Ovary (tissue), 9 donors: ENCODE data around the gene CRHR2. TPM values are rescaled to one million over a fixed set of nuclear protein-coding genes. Genes with fewer than 3 reads are reported as not detected.

Source experiments
- DNase-seq, 5 donors: peaks; one replicate each; pipeline ENCODE4 v3.0.0-alpha.2; 2019 to 2020
- H3K27ac ChIP-seq, 2 donors: fragments of 200-600 bp; one replicate each; pipeline versions ENCODE4 v1.5.1 to v1.8.0; 2019 to 2022
- H3K27me3 ChIP-seq: fragments of 200-600 bp; one replicate; pipeline ENCODE4 v1.8.0; 2022
- H3K36me3 ChIP-seq: fragments of 200-600 bp; sonication (generic); one replicate; pipeline ENCODE4 v1.5.1; 2019
- H3K4me1 ChIP-seq: one replicate; pipeline ENCODE4 v1.8.1; 2013; ENCODE audit warnings: mild to moderate bottlenecking, moderate library complexity; ENCODE audit not compliant: insufficient read depth
- H3K4me3 ChIP-seq: fragments of 200-600 bp; sonication (generic); one replicate; pipeline ENCODE4 v1.5.1; 2017
- H3K9me3 ChIP-seq, 2 donors: fragments of 200-600 bp in 1 of 2; sonication (generic) in 1 of 2; one replicate each; pipeline versions ENCODE4 v1.5.1 to v1.8.1; 2013 to 2019; ENCODE audit warnings: mild to moderate bottlenecking in 1 of 2, moderate library complexity in 1 of 2
- EP300 ChIP-seq: sonication (generic); formaldehyde crosslinking; IDR thresholded peaks from one replicate; pipeline ENCODE4 v1.6.1; 2017; ENCODE audit warnings: antibody characterized with exemption
- POLR2A ChIP-seq: fragments of 450-650 bp; IDR thresholded peaks from one replicate; pipeline ENCODE4 v1.6.1; 2017; ENCODE audit warnings: antibody characterized with exemption, mild to moderate bottlenecking, moderate library complexity
- WGBS, 3 donors: extraction: QIAGEN DNeasy Blood & Tissue Kit in 1 of 3; methylation state at CpG; one replicate each; pipeline versions ENCODE4 v1.1.5 to v1.1.7; 2013 to 2017; 5-methylcytosine and 5-hydroxymethylcytosine counted together
- intact Hi-C, 4 donors: fragments of 100-400 bp; cut with DNase I; formaldehyde crosslinking; loops; one replicate each; pipeline versions ENCODE4 v1.11.0 to v1.15.1; 2022 to 2023
- polyA plus RNA-seq, 2 donors: library from polyadenylated mRNA; stranded (reverse); fragments of 200-250 nt in 1 of 2; fragments of 350-450 nt in 1 of 2; fragmentation: Illumina TruSeq in 1 of 2; extraction: RNeasy Lipid Tissue Mini Kit (QIAGEN cat#74804) in 1 of 2; gene quantifications; one replicate each; pipeline ENCODE4 v1.2.3, GENCODE V29; 2013 to 2014
- total RNA-seq, 7 donors: library from RNA; depleted of rRNA in 2 of 7; stranded (reverse); fragments of >200 nt in 2 of 7; fragmentation: NEBNext Ultra II Directional in 3 of 7; extraction: Animal tissue kit (Norgen Biotek cat#: 25700) in 3 of 7; gene quantifications; one replicate each; pipeline versions ENCODE4 v1.1.0 to v1.2.4, GENCODE V29; 2016 to 2023
- TF ChIP-seq, protein P1 (sequence below), 3 donors: fragments of 450-650 bp in 2 of 3; fragments of 200-600 bp in 1 of 3; IDR thresholded peaks; one replicate each; pipeline versions ENCODE4 v1.5.1 to v1.8.0; 2016 to 2022; ENCODE audit warnings: antibody characterized with exemption in 3 of 3, mild to moderate bottlenecking in 1 of 3
- donor health status: DM: no; HTN: no; CAD: no; lungs with moderate emphysema.
- donor health status: DM: no; HTN: no; CAD: no.
- donor health status: Bipolar disorder and iron deficiency.
- donor health status: DM: yes; HTN: yes; CAD: no.
- donor health status: DM: no; HTN: no; CAD: no.
- donor health status: DM: yes; HTN: yes; CAD: no.

Gene CRHR2
- total and polyA plus RNA-seq, 9 donors: 0.08 to 1.1 (median 0.77) TPM; not detected in 4

DNA sequence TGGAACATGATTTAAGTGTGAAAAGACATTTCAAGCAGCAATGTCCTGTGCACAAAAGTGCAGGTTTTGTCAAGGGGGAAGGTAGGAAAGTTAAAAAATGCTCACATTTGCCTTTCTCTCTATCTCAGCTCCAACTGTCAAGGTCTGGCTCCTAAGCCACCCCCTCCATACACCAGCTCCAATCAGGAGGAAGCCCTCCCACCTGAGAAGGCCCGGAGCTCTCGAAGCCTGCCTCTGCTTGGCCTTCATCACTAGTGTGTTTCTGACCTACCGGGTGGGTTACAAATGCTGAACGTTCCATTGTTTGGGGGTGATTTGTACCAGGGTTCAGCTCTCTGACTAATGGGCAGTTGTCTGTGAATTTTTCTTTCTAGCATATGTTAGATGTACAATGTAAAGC lies 14.2 kb downstream of the CRHR2 start:
- TF ChIP-seq POLR2A: no peak
- TF ChIP-seq EP300: no peak
- TF ChIP-seq, protein P1, sequence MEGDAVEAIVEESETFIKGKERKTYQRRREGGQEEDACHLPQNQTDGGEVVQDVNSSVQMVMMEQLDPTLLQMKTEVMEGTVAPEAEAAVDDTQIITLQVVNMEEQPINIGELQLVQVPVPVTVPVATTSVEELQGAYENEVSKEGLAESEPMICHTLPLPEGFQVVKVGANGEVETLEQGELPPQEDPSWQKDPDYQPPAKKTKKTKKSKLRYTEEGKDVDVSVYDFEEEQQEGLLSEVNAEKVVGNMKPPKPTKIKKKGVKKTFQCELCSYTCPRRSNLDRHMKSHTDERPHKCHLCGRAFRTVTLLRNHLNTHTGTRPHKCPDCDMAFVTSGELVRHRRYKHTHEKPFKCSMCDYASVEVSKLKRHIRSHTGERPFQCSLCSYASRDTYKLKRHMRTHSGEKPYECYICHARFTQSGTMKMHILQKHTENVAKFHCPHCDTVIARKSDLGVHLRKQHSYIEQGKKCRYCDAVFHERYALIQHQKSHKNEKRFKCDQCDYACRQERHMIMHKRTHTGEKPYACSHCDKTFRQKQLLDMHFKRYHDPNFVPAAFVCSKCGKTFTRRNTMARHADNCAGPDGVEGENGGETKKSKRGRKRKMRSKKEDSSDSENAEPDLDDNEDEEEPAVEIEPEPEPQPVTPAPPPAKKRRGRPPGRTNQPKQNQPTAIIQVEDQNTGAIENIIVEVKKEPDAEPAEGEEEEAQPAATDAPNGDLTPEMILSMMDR (IDR thresholded peaks at IDR 0.05): no peak
- intact Hi-C loops: no loop called here
- H3K9me3 ChIP-seq: no peaks in the 10 kb centered on the region
- no peaks in the 10 kb centered on the region for H3K36me3 ChIP-seq
- H3K27me3 ChIP-seq: no peaks in the 10 kb centered on the region
- H3K4me3 ChIP-seq: no peak overlapping the region
- H3K27ac ChIP-seq: no peak overlapping the region
- WGBS, 3 donors: 30 to 47% (median 31%) methylated on average over 4 of the region's 4 CpGs
- H3K4me1 ChIP-seq: no peaks in the 10 kb centered on the region
- no peak for DNase-seq

- intact Hi-C loops: no loop called here
- Histone ChIP-seq H3K36me3 (no peaks in the 10 kb centered on the region), H3K4me1 (no peaks in the 10 kb centered on the region), H3K27ac (no peak overlapping the region), H3K9me3 (no peaks in the 10 kb centered on the region), H3K27me3 (no peaks in the 10 kb centered on the region), H3K4me3 (no peak overlapping the region)
- no peak for DNase-seq
- TF ChIP-seq, protein P1 (IDR thresholded peaks at IDR 0.05): no peak
- TF ChIP-seq POLR2A: no peak
- TF ChIP-seq EP300: no peak
- 66 to 77% (median 76%) methylated on average over 3 of the region's 3 CpGs for WGBS, 3 donors
Measured at GRCh38 chr7:30667172-30667571, 15.1 kb downstream of the CRHR2 start.

GRCh38 chr7:30665449-30665848 lies 16.8 kb downstream of the CRHR2 start:
- intact Hi-C loops: no loop called here
- DNase-seq: no peak
- WGBS, 3 donors: 72 to 84% (median 77%) methylated on average over 11 of the region's 11 CpGs

GRCh38 chr7:30665043-30665442 lies 17.2 kb downstream of the CRHR2 start:
- 56 to 67% (median 61%) methylated on average over 8 of the region's 8 CpGs for WGBS, 3 donors
- no peak overlapping the region for H3K27ac ChIP-seq
- no peak overlapping the region for H3K4me3 ChIP-seq
- H3K27me3 ChIP-seq: no peaks in the 10 kb centered on the region
- DNase-seq: no peak
- H3K36me3 ChIP-seq: no peaks in the 10 kb centered on the region
- intact Hi-C loops: no loop called here
- no peaks in the 10 kb centered on the region for H3K9me3 ChIP-seq
- H3K4me1 ChIP-seq: no peaks in the 10 kb centered on the region
- TF ChIP-seq POLR2A: no peak
- TF ChIP-seq, protein P1 (IDR thresholded peaks at IDR 0.05): no peak
- no peak for TF ChIP-seq EP300

More at GRCh38 chr7:30665449-30665848, 16.8 kb downstream of the CRHR2 start:
- H3K4me3 ChIP-seq: no peak overlapping the region
- H3K27me3 ChIP-seq: no peaks in the 10 kb centered on the region
- TF ChIP-seq, protein P1 (IDR thresholded peaks at IDR 0.05): no peak
- no peak for TF ChIP-seq POLR2A
- TF ChIP-seq EP300: no peak
- H3K36me3 ChIP-seq: no peaks in the 10 kb centered on the region
- no peaks in the 10 kb centered on the region for H3K4me1 ChIP-seq
- H3K9me3 ChIP-seq: no peaks in the 10 kb centered on the region
- H3K27ac ChIP-seq: no peak overlapping the region
